ENCODE data around the gene MRPS33. TPM values are rescaled to one million over a fixed set of nuclear protein-coding genes. Genes with fewer than 3 reads are reported as not detected.
A peak's percentile ranks its signal among the peaks of the same experiment; 100 is the strongest.

The MRPS33 gene
- total and polyA plus RNA-seq, 10 of the 15 experiments (the other 5 are each of a cell fraction or from before 2014, with no cell fraction given) = 48.4 to 372 (median 124) TPM

DNA sequence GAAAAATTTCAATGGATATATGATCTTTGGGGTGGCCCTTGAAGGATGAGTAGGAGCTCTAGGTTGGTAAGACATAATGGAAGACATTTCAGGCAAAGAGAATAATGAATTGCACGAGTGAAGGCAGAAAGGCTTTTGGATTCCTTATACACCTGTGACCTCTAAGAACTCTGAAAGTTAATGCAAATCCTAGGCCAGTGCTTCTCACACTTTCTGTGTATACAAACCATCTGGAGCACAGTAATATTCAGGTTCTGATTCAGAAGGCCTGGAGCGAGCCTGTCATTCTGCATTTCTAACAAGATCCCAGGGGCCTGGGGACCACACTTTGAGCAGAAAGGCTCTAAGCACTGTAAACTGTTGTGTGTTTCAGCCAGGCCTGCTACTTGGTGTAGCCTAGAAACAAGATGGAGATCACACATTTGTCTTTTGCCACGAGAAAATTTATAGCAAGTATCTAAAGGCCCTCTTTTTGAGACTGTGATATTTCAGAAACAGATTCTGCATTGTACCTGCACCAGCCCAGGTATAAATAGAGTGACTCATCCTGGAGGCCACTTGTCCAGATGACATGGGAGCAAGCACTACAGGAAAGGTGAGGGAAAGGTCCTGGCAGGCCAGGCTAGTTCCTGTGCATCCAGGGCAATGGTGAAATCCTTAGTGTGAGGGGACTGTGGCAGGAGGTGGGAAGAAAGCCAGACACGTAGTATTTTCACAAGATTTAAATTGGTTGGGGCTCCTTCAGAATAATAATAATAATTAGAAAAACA is 24.4 kb downstream of the MRPS33 start (continued):
- TF ChIP-seq, protein P1, sequence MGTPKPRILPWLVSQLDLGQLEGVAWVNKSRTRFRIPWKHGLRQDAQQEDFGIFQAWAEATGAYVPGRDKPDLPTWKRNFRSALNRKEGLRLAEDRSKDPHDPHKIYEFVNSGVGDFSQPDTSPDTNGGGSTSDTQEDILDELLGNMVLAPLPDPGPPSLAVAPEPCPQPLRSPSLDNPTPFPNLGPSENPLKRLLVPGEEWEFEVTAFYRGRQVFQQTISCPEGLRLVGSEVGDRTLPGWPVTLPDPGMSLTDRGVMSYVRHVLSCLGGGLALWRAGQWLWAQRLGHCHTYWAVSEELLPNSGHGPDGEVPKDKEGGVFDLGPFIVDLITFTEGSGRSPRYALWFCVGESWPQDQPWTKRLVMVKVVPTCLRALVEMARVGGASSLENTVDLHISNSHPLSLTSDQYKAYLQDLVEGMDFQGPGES (IDR thresholded peaks at IDR 0.05) = no peak
- no peak for TF ChIP-seq SMAD1 (IDR thresholded peaks at IDR 0.05; ENCODE audit: low read depth, partially characterized antibody)
- TF ChIP-seq NR2C2 (IDR thresholded peaks at IDR 0.05; ENCODE audit: borderline replicate concordance, control insufficient read depth, insufficient read length, low read depth) = no peak
- TF ChIP-seq MYB (IDR thresholded peaks at IDR 0.05; ENCODE audit: borderline replicate concordance, low read depth, low read length) = no peak
- TF ChIP-seq HSF1 (IDR thresholded peaks at IDR 0.05; ENCODE audit: low read depth, low read length) = no peak

DNA sequence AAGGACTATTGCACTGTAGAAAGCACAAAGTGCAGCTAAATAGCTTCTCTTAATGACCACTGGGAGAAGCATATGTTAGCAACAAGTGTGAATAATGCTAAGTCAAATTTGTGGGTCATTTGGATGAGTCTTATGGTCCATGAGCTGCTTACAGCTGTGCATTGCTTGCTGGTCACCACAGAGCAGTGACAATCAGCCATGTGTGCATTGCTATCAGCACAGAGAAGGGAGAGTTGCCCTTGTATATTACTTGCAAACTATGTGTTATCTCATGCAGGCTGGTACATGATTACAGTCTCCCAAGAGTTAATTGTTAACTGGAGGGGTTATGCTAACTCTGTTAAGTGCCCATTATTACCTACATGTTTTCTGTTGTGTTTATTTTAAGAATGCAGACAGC is 25.7 kb downstream of the MRPS33 start:
- Histone ChIP-seq H4K20me1 (ENCODE audit: control insufficient read depth, insufficient read depth) (no peaks in the 10 kb centered on the region), H2AFZ (ENCODE audit: control insufficient read depth, low read depth, low read length) (no peak overlapping the region), H3K27me3 (replicated peaks in 1 of 2; ENCODE audit: control insufficient read depth in 2 of 2, insufficient read depth in 2 of 2, low read length in 1 of 2) (no peaks in the 10 kb centered on the region), H3K4me1 (ENCODE audit: control insufficient read depth, insufficient read depth, low read length) (no peaks in the 10 kb centered on the region), H3K36me3 (ENCODE audit: control insufficient read depth in 2 of 2, insufficient read depth in 2 of 2, low read length in 1 of 2) (no peaks in the 10 kb centered on the region), H3K4me2 (ENCODE audit: control insufficient read depth, insufficient read depth) (no peak overlapping the region), H3K27ac (ENCODE audit: control insufficient read depth, insufficient read depth) (no peak overlapping the region), H3K9ac (ENCODE audit: control insufficient read depth, insufficient read depth, low read length) (no peak overlapping the region), H3K4me3 (no peak overlapping the region), H3K9me3 (replicated peaks; ENCODE audit: control insufficient read depth, insufficient read depth, low read length) (no peaks in the 10 kb centered on the region; the same call in 2 of the 3 replicates), H3K79me2 (ENCODE audit: control insufficient read depth, insufficient read depth, low read length) (no peaks in the 10 kb centered on the region)
- ATAC-seq = peak; percentile 20; the same call in 2 of the 3 replicates
- DNase-seq (ENCODE audit: low read depth, low spot score) = no peak
- RAD21 ChIA-PET (ENCODE audit: unreplicated experiment) = interaction anchor here (0.5 kb wide), 1 partner anchor 341 kb away, joined by 4 read pairs; no protein-coding TSS in a partner anchor
- POLR2A ChIA-PET = interaction anchor here (0.6 kb wide), 1 partner anchor 116 kb away, joined by 4 read pairs; no protein-coding TSS in a partner anchor
- FAIRE-seq = no peak
- BruUV-seq (replicated peaks) = no TSS peak
- intact Hi-C loops (cut with micrococcal nuclease; ENCODE audit: unreplicated experiment) = no loop called here
- CTCF ChIA-PET = interaction anchor here (2.3 kb wide), 1 partner anchor 178 kb away, joined by 7 read pairs; no protein-coding TSS in a partner anchor
- SMC1A ChIA-PET (ENCODE audit: uncharacterized antibody, unreplicated experiment) = no interaction called here
- in situ Hi-C loops (cut with MboI) = no loop called here
- TF ChIP-seq, protein P2, sequence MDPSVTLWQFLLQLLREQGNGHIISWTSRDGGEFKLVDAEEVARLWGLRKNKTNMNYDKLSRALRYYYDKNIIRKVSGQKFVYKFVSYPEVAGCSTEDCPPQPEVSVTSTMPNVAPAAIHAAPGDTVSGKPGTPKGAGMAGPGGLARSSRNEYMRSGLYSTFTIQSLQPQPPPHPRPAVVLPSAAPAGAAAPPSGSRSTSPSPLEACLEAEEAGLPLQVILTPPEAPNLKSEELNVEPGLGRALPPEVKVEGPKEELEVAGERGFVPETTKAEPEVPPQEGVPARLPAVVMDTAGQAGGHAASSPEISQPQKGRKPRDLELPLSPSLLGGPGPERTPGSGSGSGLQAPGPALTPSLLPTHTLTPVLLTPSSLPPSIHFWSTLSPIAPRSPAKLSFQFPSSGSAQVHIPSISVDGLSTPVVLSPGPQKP (IDR thresholded peaks at IDR 0.05; ENCODE audit: low read depth, low read length) = no peak
- TF ChIP-seq SPI1 (IDR thresholded peaks at IDR 0.05; ENCODE audit: borderline replicate concordance, insufficient read depth, low read depth, low read length) (no peak), IKZF1 (conservative IDR thresholded peaks at IDR 0.05) (no peak), ATF7 (IDR thresholded peaks at IDR 0.05; ENCODE audit: low read depth) (no peak), NFYA (IDR thresholded peaks at IDR 0.05; ENCODE audit: borderline replicate concordance, low read depth, low read length) (no peak), RCOR1 (conservative IDR thresholded peaks at IDR 0.05; ENCODE audit: low read depth, low read length) (no peak), EP300 (IDR thresholded peaks at IDR 0.05; ENCODE audit: borderline replicate concordance in 1 of 2, control insufficient read depth in 1 of 2, low read depth in 2 of 2, low read length in 2 of 2) (no peak), SRF (IDR thresholded peaks at IDR 0.05; ENCODE audit: low read depth in 2 of 2, low read length in 2 of 2) (no peak), BHLHE40 (IDR thresholded peaks at IDR 0.05; ENCODE audit: borderline replicate concordance in 1 of 2, low read depth in 2 of 2, low read length in 1 of 2) (no peak), ZNF384 (IDR thresholded peaks at IDR 0.05; ENCODE audit: borderline replicate concordance, low read depth, low read length) (no peak), ZZZ3 (IDR thresholded peaks at IDR 0.05; ENCODE audit: control insufficient read depth, insufficient read length, low read depth) (no peak)

Measured in GM12878 (cell line).